Liver (tissue), 3 donors: ENCODE data around the gene NF1.

Experiments
- CTCF ChIP-seq: fragments of 150-350 bp; IDR thresholded peaks from 2 replicates; pipeline ENCODE4 v1.5.1; 2017; ENCODE audit warnings: improper control_type of control experiment, low read depth, low read length; ENCODE audit not compliant: missing input control
- HNF4A ChIP-seq, 2 donors: conservative IDR thresholded peaks; 2 replicates each; pipeline ENCODE4 v1.6.1; 2016; ENCODE audit warnings: antibody characterized with exemption in 2 of 2, mild to moderate bottlenecking in 2 of 2
- HNF4G ChIP-seq: IDR thresholded peaks from 2 replicates; pipeline ENCODE4 v1.6.1; 2016; ENCODE audit warnings: antibody characterized with exemption
- SP1 ChIP-seq: IDR thresholded peaks from 2 replicates; pipeline ENCODE4 v1.6.1; 2018; ENCODE audit warnings: antibody characterized with exemption, mild to moderate bottlenecking
- YY1 ChIP-seq: IDR thresholded peaks from 2 replicates; pipeline ENCODE4 v1.6.1; 2016; ENCODE audit warnings: antibody characterized with exemption, mild to moderate bottlenecking
- TF ChIP-seq, protein P1 (sequence below): IDR thresholded peaks from 2 replicates; pipeline ENCODE4 v1.6.1; 2016; ENCODE audit warnings: antibody characterized with exemption
- TF ChIP-seq, protein P2 (sequence below): IDR thresholded peaks from 2 replicates; pipeline ENCODE4 v1.6.1; 2016; ENCODE audit warnings: antibody characterized with exemption
- donor health status: healthy.
- donor health status: healthy.

DNA sequence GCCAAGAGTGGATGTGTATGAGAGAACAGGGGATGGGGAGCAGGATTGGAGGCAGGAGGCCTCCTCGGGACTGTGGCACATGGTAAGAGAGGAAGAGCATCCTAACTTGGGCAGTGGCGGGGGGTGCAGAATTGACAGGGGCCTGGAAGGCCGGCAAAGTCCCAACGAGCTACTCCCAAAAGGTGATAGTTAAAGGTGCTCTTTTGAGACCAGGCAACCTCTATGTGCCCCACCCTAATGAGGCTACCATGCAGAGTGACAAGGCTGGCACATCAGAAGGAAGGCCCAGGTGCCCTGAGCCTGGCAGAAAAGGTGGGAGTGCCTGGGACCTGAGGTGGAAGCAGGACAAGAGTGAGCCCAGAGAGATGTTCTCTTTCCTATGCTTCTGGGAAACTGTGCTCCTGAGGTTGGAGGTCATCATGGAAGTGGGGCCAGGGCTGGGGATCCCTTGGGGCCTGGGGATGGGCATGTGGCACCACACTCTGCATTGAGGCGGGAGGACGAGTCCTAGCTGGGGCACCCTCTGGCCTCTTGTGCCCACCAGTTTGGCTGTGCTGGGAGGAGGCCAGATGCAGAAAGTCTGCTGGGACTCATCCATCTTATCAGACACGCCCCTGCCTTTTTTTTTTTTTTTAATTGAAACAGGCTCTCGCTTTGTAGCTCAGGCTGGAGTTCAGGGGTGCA lies 302.6 kb downstream of the NF1 start:
- TF ChIP-seq HNF4G (no peak), SP1 (no peak), CTCF (no peak), YY1 (no peak), HNF4A (conservative IDR thresholded peaks at IDR 0.05) (no peak)
- TF ChIP-seq, protein P1, sequence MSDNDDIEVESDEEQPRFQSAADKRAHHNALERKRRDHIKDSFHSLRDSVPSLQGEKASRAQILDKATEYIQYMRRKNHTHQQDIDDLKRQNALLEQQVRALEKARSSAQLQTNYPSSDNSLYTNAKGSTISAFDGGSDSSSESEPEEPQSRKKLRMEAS: no peak
- TF ChIP-seq, protein P2, sequence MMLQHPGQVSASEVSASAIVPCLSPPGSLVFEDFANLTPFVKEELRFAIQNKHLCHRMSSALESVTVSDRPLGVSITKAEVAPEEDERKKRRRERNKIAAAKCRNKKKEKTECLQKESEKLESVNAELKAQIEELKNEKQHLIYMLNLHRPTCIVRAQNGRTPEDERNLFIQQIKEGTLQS: no peak
